Uterus (tissue), 2 donors: ENCODE results near the gene TNFRSF21.

ENCODE experiments used
- CTCF ChIP-seq, 4 experiments: fragments of 200-600 bp in 2 of 4; fragments of 450-650 bp in 2 of 4; sonication (generic) in 2 of 4; IDR thresholded peaks; one replicate each; pipeline ENCODE4 v1.5.1; 2016 to 2019; ENCODE audit warnings: antibody characterized with exemption in 4 of 4, mild to moderate bottlenecking in 2 of 4, moderate library complexity in 1 of 4
- POLR2A ChIP-seq, 2 donors: fragments of 450-650 bp; IDR thresholded peaks; one replicate each; pipeline ENCODE4 v1.6.1; 2016; ENCODE audit warnings: antibody characterized with exemption in 2 of 2, mild to moderate bottlenecking in 1 of 2, moderate library complexity in 1 of 2

GRCh38 chr6:47278545-47278944 lies 31.2 kb downstream of the TNFRSF21 start:
- TF ChIP-seq CTCF (IDR thresholded peaks at IDR 0.05), result no peak
- no peak for TF ChIP-seq POLR2A (IDR thresholded peaks at IDR 0.05)
